GM12891 (cell line): ENCODE measurements around the gene ANKRD44.

Experiments
- DNase-seq: peaks from one replicate; pipeline ENCODE4 v3.0.0; 2011; ENCODE audit warnings: low spot score; ENCODE audit not compliant: insufficient read length
- FAIRE-seq: peaks from 2 replicates; lab custom pipeline; 2011; peaks lifted over from hg19 to GRCh38; lab: Jason Lieb, UNC
- PAX5 ChIP-seq: IDR thresholded peaks from 2 replicates; pipeline ENCODE4 v1.6.1; 2011; ENCODE audit warnings: low read length, moderate library complexity, mild to moderate bottlenecking; ENCODE audit not compliant: insufficient read depth, severe bottlenecking
- POLR2A ChIP-seq: IDR thresholded peaks from 2 replicates; pipeline ENCODE4 v1.6.1; 2011; ENCODE audit warnings: low read depth, low read length, control low read depth
- POLR2AphosphoS5 ChIP-seq: IDR thresholded peaks from 2 replicates; pipeline ENCODE4 v1.6.1; 2011; ENCODE audit warnings: low read depth, low read length, control low read depth
- POU2F2 ChIP-seq: IDR thresholded peaks from 2 replicates; pipeline ENCODE4 v1.6.1; 2011; ENCODE audit warnings: low read depth, mild to moderate bottlenecking, control low read depth, low read length, moderate library complexity
- SPI1 ChIP-seq: IDR thresholded peaks from 2 replicates; pipeline ENCODE4 v1.6.1; 2011; ENCODE audit warnings: low read depth, low read length, control low read depth
- TAF1 ChIP-seq: IDR thresholded peaks from 2 replicates; pipeline ENCODE4 v1.6.1; 2011; ENCODE audit warnings: low read depth, low read length, control low read depth

ANKRD44 gene

GRCh38 chr2:197205585-197206215, 104.9 kb downstream of the ANKRD44 start:
- no peak for DNase-seq
- no peak for TF ChIP-seq TAF1
- no peak for TF ChIP-seq PAX5
- TF ChIP-seq SPI1, result no peak
- peak; percentile 90 for TF ChIP-seq POU2F2
- peak; percentile 53; the same call in 1 of the 2 replicates for TF ChIP-seq POLR2A
- peak; percentile 97 for FAIRE-seq

- FAIRE-seq (no peak), DNase-seq (no peak)
- TF ChIP-seq PAX5 (no peak), POLR2AphosphoS5 (no peak), TAF1 (no peak), POU2F2 (no peak), SPI1 (no peak), POLR2A (no peak)
Measured at GRCh38 chr2:197204519-197205250, 105.9 kb downstream of the ANKRD44 start.

GRCh38 chr2:197201874-197202273, 108.7 kb downstream of the ANKRD44 start:
- TF ChIP-seq SPI1 (no peak), POU2F2 (no peak), PAX5 (no peak), POLR2A (no peak), POLR2AphosphoS5 (no peak), TAF1 (no peak)
- DNase-seq (no peak), FAIRE-seq (peak; percentile 59)

- FAIRE-seq, result no peak
- no peak for DNase-seq
- TF ChIP-seq PAX5 (no peak), POLR2AphosphoS5 (no peak), POU2F2 (no peak), SPI1 (no peak), POLR2A (no peak), TAF1 (no peak)
Measured at GRCh38 chr2:197200762-197201058, 109.9 kb downstream of the ANKRD44 start.

GRCh38 chr2:197200051-197200761, 110.4 kb downstream of the ANKRD44 start:
- no peak for TF ChIP-seq SPI1
- no peak for TF ChIP-seq TAF1
- no peak for TF ChIP-seq POLR2AphosphoS5
- no peak for TF ChIP-seq POLR2A
- TF ChIP-seq PAX5, result no peak
- TF ChIP-seq POU2F2, result no peak
- DNase-seq, result no peak
- FAIRE-seq, result peak; percentile 80

GRCh38 chr2:197198890-197199289, 111.7 kb downstream of the ANKRD44 start:
- TF ChIP-seq POU2F2, result peak; percentile 87
- TF ChIP-seq POLR2A, result peak; percentile 96
- TF ChIP-seq SPI1, result peak; percentile 43
- no peak for TF ChIP-seq PAX5
- TF ChIP-seq POLR2AphosphoS5, result peak; percentile 95
- peak; percentile 94 for TF ChIP-seq TAF1
- DNase-seq, result peak; percentile 42
- peak; percentile 97 for FAIRE-seq

GRCh38 chr2:197197895-197198311, 112.7 kb downstream of the ANKRD44 start:
- TF ChIP-seq POLR2A (no peak), SPI1 (no peak), POU2F2 (peak; percentile 20; the same call in 1 of the 2 replicates), PAX5 (no peak), POLR2AphosphoS5 (0 out of 2 replicates have a peak, but pooled peaks have one; percentile 13), TAF1 (no peak)
- FAIRE-seq (peak; percentile 31), DNase-seq (no peak)

- TF ChIP-seq POU2F2 (no peak), SPI1 (no peak), PAX5 (no peak), POLR2AphosphoS5 (no peak), POLR2A (no peak), TAF1 (no peak)
- FAIRE-seq, result peak; percentile 26
- DNase-seq, result no peak
Measured at GRCh38 chr2:197196541-197197180, 113.9 kb downstream of the ANKRD44 start.

- no peak for DNase-seq
- peak; percentile 66 for FAIRE-seq
- TF ChIP-seq POU2F2 (no peak), SPI1 (no peak), POLR2AphosphoS5 (no peak), POLR2A (no peak), TAF1 (no peak), PAX5 (no peak)
Measured at GRCh38 chr2:197195518-197195917, 115.1 kb downstream of the ANKRD44 start.

GRCh38 chr2:197191940-197192322, 118.6 kb downstream of the ANKRD44 start:
- DNase-seq (no peak), FAIRE-seq (peak; percentile 92)
- TF ChIP-seq POLR2AphosphoS5 (no peak), TAF1 (no peak)
